ENCODE data around the gene AFF3.

AFF3 gene

GRCh38 chr2:100041385-100041784 is 101.0 kb downstream of the AFF3 start:
- H3K27ac ChIP-seq (ENCODE audit: low read length): no peak overlapping the region
- no peak overlapping the region for H3K4me3 ChIP-seq (ENCODE audit: low read length in 2 of 2)

GRCh38 chr2:100040906-100041305 is 101.5 kb downstream of the AFF3 start:
- H3K9ac ChIP-seq (ENCODE audit: low read length in 2 of 2): no peak overlapping the region
- no peak overlapping the region for H3K27ac ChIP-seq (ENCODE audit: low read length)
- peaks cover 0 to 2% of the 10 kb centered on the region in 2 donors for H3K36me3 ChIP-seq (ENCODE audit: control insufficient read depth in 2 of 2, insufficient read depth in 2 of 2, low read length in 2 of 2)
- H3K27me3 ChIP-seq (ENCODE audit: control insufficient read depth in 1 of 2, insufficient read depth in 2 of 2, low read length in 2 of 2): no peaks in the 10 kb centered on the region
- H3K4me3 ChIP-seq (ENCODE audit: low read length in 2 of 2): no peak overlapping the region
- no peaks in the 10 kb centered on the region for H3K4me1 ChIP-seq (ENCODE audit: control insufficient read depth, insufficient read depth, low read length)
- no peaks in the 10 kb centered on the region for H3K9me3 ChIP-seq (ENCODE audit: control insufficient read depth in 2 of 2, low read length in 2 of 2)

More at GRCh38 chr2:100041385-100041784, 101.0 kb downstream of the AFF3 start:
- H3K36me3 ChIP-seq (ENCODE audit: control insufficient read depth in 2 of 2, insufficient read depth in 2 of 2, low read length in 2 of 2): peaks cover 0 to 2% of the 10 kb centered on the region in 2 donors
- no peaks in the 10 kb centered on the region for H3K9me3 ChIP-seq (ENCODE audit: control insufficient read depth in 2 of 2, low read length in 2 of 2)
- no peaks in the 10 kb centered on the region for H3K4me1 ChIP-seq (ENCODE audit: control insufficient read depth, insufficient read depth, low read length)
- no peaks in the 10 kb centered on the region for H3K27me3 ChIP-seq (ENCODE audit: control insufficient read depth in 1 of 2, insufficient read depth in 2 of 2, low read length in 2 of 2)
- H3K9ac ChIP-seq (ENCODE audit: low read length in 2 of 2): no peak overlapping the region

GRCh38 chr2:100039291-100039980 is 103.0 kb downstream of the AFF3 start:
- Histone ChIP-seq H3K27ac (ENCODE audit: low read length) (no peak overlapping the region), H3K4me3 (ENCODE audit: low read length in 2 of 2) (no peak overlapping the region), H3K4me1 (ENCODE audit: control insufficient read depth, insufficient read depth, low read length) (no peaks in the 10 kb centered on the region), H3K27me3 (ENCODE audit: control insufficient read depth in 1 of 2, insufficient read depth in 2 of 2, low read length in 2 of 2) (no peaks in the 10 kb centered on the region), H3K9ac (ENCODE audit: low read length in 2 of 2) (no peak overlapping the region), H3K36me3 (ENCODE audit: control insufficient read depth in 2 of 2, insufficient read depth in 2 of 2, low read length in 2 of 2) (peaks cover 0 to 2% of the 10 kb centered on the region in 2 donors), H3K9me3 (ENCODE audit: control insufficient read depth in 2 of 2, low read length in 2 of 2) (no peaks in the 10 kb centered on the region)

DNA sequence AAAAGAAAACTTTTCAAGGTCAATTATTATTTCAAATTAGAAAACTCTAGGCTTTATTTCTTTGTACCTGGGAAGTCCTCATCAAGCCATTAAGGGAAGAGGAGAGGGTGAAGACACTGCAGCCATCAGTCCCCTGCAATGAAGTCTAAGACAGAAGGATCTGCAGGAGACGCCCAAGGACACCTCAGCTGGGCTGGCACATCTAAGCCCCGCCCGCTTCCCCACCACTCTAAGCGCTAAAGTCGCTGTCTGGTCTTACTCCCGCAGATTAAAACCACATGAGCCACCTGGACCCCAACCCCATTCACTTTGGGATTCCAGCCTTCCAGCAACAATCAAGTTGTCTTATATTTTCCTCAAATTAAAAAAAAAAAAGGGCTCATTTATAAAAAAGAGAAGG is 104.4 kb downstream of the AFF3 start:
- no peak overlapping the region for H3K4me3 ChIP-seq (ENCODE audit: low read length in 2 of 2)
- no peak overlapping the region for H3K9ac ChIP-seq (ENCODE audit: low read length in 2 of 2)
- no peaks in the 10 kb centered on the region for H3K36me3 ChIP-seq (ENCODE audit: control insufficient read depth in 2 of 2, insufficient read depth in 2 of 2, low read length in 2 of 2)
- H3K27ac ChIP-seq (ENCODE audit: low read length): no peak overlapping the region
- no peaks in the 10 kb centered on the region for H3K4me1 ChIP-seq (ENCODE audit: control insufficient read depth, insufficient read depth, low read length)
- no peaks in the 10 kb centered on the region for H3K9me3 ChIP-seq (ENCODE audit: control insufficient read depth in 2 of 2, low read length in 2 of 2)
- H3K27me3 ChIP-seq (ENCODE audit: control insufficient read depth in 1 of 2, insufficient read depth in 2 of 2, low read length in 2 of 2): no peaks in the 10 kb centered on the region

GRCh38 chr2:100036793-100037192 is 105.6 kb downstream of the AFF3 start:
- no peaks in the 10 kb centered on the region for H3K36me3 ChIP-seq (ENCODE audit: control insufficient read depth in 2 of 2, insufficient read depth in 2 of 2, low read length in 2 of 2)
- H3K27ac ChIP-seq (ENCODE audit: low read length): no peak overlapping the region
- no peaks in the 10 kb centered on the region for H3K9me3 ChIP-seq (ENCODE audit: control insufficient read depth in 2 of 2, low read length in 2 of 2)
- no peak overlapping the region for H3K4me3 ChIP-seq (ENCODE audit: low read length in 2 of 2)
- H3K9ac ChIP-seq (ENCODE audit: low read length in 2 of 2): no peak overlapping the region
- H3K4me1 ChIP-seq (ENCODE audit: control insufficient read depth, insufficient read depth, low read length): no peaks in the 10 kb centered on the region
- no peaks in the 10 kb centered on the region for H3K27me3 ChIP-seq (ENCODE audit: control insufficient read depth in 1 of 2, insufficient read depth in 2 of 2, low read length in 2 of 2)

DNA sequence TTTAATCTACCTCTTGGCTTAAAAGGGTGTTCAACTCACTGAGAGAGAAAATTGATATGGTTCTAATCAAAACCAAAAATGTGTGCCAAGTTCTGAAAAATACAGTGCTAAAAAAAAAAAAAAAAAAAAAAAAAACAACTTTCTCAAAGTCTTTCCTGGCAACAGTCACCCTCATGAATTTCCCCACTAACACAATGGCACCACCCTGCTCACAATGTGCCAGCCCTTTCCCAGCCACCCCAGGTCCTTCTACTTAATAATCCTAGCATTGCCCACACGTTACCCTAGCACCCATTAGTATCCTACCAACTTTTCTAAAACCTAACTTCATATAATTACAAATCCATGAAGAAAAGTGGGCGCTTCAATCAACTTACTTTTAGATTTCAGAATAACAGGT is 106.4 kb downstream of the AFF3 start:
- no peaks in the 10 kb centered on the region for H3K4me1 ChIP-seq (ENCODE audit: control insufficient read depth, insufficient read depth, low read length)
- no peak overlapping the region for H3K27ac ChIP-seq (ENCODE audit: low read length)
- H3K9me3 ChIP-seq (ENCODE audit: control insufficient read depth in 2 of 2, low read length in 2 of 2): no peaks in the 10 kb centered on the region
- H3K36me3 ChIP-seq (ENCODE audit: control insufficient read depth in 2 of 2, insufficient read depth in 2 of 2, low read length in 2 of 2): no peaks in the 10 kb centered on the region
- no peak overlapping the region for H3K4me3 ChIP-seq (ENCODE audit: low read length in 2 of 2)
- H3K27me3 ChIP-seq (ENCODE audit: control insufficient read depth in 1 of 2, insufficient read depth in 2 of 2, low read length in 2 of 2): no peaks in the 10 kb centered on the region
- H3K9ac ChIP-seq (ENCODE audit: low read length in 2 of 2): no peak overlapping the region

DNA sequence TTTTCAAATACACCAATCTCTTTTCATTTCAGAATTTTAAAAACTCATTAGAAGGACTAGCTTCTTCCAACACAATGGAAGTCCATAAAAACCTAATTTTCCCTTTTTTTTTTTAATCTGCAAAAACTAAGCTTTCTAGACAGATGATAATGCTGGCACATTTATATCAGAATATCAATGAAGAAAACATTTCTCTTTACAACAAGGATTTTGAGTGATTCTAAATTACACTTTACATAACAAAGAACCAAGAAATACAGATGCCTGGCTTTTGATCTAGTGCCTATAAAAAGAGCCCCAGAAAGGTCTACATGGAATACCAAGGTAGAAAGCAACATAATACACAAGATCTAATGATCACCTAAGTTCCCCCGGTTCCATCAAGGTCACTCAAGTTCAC is 108.0 kb downstream of the AFF3 start:
- Histone ChIP-seq H3K9ac (ENCODE audit: low read length in 2 of 2) (no peak overlapping the region), H3K36me3 (ENCODE audit: control insufficient read depth in 2 of 2, insufficient read depth in 2 of 2, low read length in 2 of 2) (no peaks in the 10 kb centered on the region), H3K27ac (ENCODE audit: low read length) (no peak overlapping the region), H3K9me3 (ENCODE audit: control insufficient read depth in 2 of 2, low read length in 2 of 2) (no peaks in the 10 kb centered on the region), H3K27me3 (ENCODE audit: control insufficient read depth in 1 of 2, insufficient read depth in 2 of 2, low read length in 2 of 2) (no peaks in the 10 kb centered on the region), H3K4me3 (ENCODE audit: low read length in 2 of 2) (no peak overlapping the region), H3K4me1 (ENCODE audit: control insufficient read depth, insufficient read depth, low read length) (no peaks in the 10 kb centered on the region)

DNA sequence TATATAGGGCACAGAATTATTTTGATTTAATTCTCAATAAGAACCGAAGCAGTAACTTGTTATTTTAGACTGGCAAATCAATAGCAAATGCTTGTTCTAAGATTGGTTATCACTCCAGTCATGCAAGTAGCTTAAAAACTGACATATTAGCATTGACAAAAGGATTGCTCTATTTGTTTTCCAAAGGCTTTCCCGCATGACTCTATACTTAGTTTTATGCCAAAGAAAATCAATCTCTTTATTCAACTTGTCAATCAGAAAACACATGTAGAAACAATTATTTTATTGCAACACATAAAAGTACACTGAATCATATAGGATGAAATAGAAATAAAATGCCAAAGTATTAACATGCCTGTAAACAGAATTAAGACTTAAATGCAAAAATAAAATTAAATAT is 108.4 kb downstream of the AFF3 start:
- no peaks in the 10 kb centered on the region for H3K9me3 ChIP-seq (ENCODE audit: control insufficient read depth in 2 of 2, low read length in 2 of 2)

GRCh38 chr2:100031604-100032003 is 110.8 kb downstream of the AFF3 start:
- H3K9ac ChIP-seq (ENCODE audit: low read length in 2 of 2): no peak overlapping the region
- no peaks in the 10 kb centered on the region for H3K36me3 ChIP-seq (ENCODE audit: control insufficient read depth in 2 of 2, insufficient read depth in 2 of 2, low read length in 2 of 2)
- H3K4me3 ChIP-seq (ENCODE audit: low read length in 2 of 2): no peak overlapping the region
- no peak overlapping the region for H3K27ac ChIP-seq (ENCODE audit: low read length)
- H3K4me1 ChIP-seq (ENCODE audit: control insufficient read depth, insufficient read depth, low read length): no peaks in the 10 kb centered on the region
- no peaks in the 10 kb centered on the region for H3K27me3 ChIP-seq (ENCODE audit: control insufficient read depth in 1 of 2, insufficient read depth in 2 of 2, low read length in 2 of 2)
- no peaks in the 10 kb centered on the region for H3K9me3 ChIP-seq (ENCODE audit: control insufficient read depth in 2 of 2, low read length in 2 of 2)

More for the DNA sequence above, 108.4 kb downstream of the AFF3 start:
- Histone ChIP-seq H3K9ac (ENCODE audit: low read length in 2 of 2) (no peak overlapping the region), H3K27ac (ENCODE audit: low read length) (no peak overlapping the region), H3K4me1 (ENCODE audit: control insufficient read depth, insufficient read depth, low read length) (no peaks in the 10 kb centered on the region), H3K36me3 (ENCODE audit: control insufficient read depth in 2 of 2, insufficient read depth in 2 of 2, low read length in 2 of 2) (no peaks in the 10 kb centered on the region), H3K27me3 (ENCODE audit: control insufficient read depth in 1 of 2, insufficient read depth in 2 of 2, low read length in 2 of 2) (no peaks in the 10 kb centered on the region), H3K4me3 (ENCODE audit: low read length in 2 of 2) (no peak overlapping the region)

DNA sequence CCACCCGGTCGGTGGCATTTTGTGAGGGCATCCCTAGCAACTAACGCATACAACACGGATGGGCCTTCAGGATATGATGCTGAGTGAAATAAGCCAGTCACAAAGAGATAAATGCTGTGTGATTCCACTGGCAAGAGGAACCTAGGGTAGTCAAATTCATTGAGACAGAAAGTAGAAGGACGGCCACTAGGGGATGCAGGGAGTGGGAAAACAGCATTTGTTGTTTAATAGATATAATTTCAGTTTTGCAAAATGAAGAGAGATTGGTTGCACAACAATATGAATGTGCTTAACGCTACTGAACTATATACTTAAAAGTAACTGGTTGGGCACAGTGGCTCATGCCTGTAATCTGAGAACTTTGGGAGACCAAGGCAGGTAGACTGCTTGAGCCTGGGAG is 112.9 kb downstream of the AFF3 start:
- H3K36me3 ChIP-seq (ENCODE audit: control insufficient read depth in 2 of 2, insufficient read depth in 2 of 2, low read length in 2 of 2): no peaks in the 10 kb centered on the region
- no peaks in the 10 kb centered on the region for H3K4me1 ChIP-seq (ENCODE audit: control insufficient read depth, insufficient read depth, low read length)

DNA sequence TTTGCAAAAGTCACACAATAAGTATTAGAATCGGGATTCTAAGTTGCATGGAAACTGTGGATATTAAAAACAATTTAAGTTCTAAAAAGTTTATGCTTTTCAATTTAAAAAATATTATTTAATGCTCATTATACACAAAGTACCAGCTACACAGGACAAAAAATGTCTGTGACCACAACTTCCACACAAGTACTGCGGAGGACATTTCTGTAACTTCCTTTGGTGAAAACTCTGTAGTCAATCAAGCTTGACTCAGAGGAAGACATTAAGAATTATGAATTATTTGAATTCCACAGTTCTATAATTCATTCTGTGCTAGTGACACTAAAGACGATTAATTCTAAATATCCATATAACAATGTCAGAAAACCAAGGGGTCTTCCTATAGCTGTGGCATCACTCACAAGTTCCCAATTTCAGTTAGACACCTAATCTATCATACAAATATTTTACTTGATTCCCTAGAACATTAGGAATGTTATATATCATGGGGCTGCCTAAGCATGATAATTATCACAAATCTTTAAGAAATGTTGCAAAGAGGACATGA is 120.5 kb downstream of the AFF3 start:
- Histone ChIP-seq H3K9me3 (ENCODE audit: control insufficient read depth in 2 of 2, low read length in 2 of 2) (no peaks in the 10 kb centered on the region), H3K27ac (ENCODE audit: low read length) (no peak overlapping the region), H3K27me3 (ENCODE audit: control insufficient read depth in 1 of 2, insufficient read depth in 2 of 2, low read length in 2 of 2) (no peaks in the 10 kb centered on the region), H3K9ac (ENCODE audit: low read length in 2 of 2) (no peak overlapping the region), H3K4me1 (ENCODE audit: control insufficient read depth, insufficient read depth, low read length) (peaks cover 10% of the 10 kb centered on the region), H3K36me3 (ENCODE audit: control insufficient read depth in 2 of 2, insufficient read depth in 2 of 2, low read length in 2 of 2) (no peaks in the 10 kb centered on the region), H3K4me3 (ENCODE audit: low read length in 2 of 2) (no peak overlapping the region)

More for the DNA sequence above, 112.9 kb downstream of the AFF3 start:
- no peak overlapping the region for H3K27ac ChIP-seq (ENCODE audit: low read length)
- H3K4me3 ChIP-seq (ENCODE audit: low read length in 2 of 2): no peak overlapping the region
- H3K27me3 ChIP-seq (ENCODE audit: control insufficient read depth in 1 of 2, insufficient read depth in 2 of 2, low read length in 2 of 2): no peaks in the 10 kb centered on the region
- H3K9me3 ChIP-seq (ENCODE audit: control insufficient read depth in 2 of 2, low read length in 2 of 2): no peaks in the 10 kb centered on the region
- no peak overlapping the region for H3K9ac ChIP-seq (ENCODE audit: low read length in 2 of 2)
